NCI-H2171 treated with DMSO at 0.1 percent for 48 hours (cell line): ENCODE data around the gene SCYL2.
"Not testable (repeated sequence)": the region's sequence is repeated elsewhere in the genome, so short reads cannot be mapped to it uniquely, and the experiment has no call there.

Source experiments
- DNase-seq: peaks from one replicate; lab custom pipeline; 2025; lab: John Stamatoyannopoulos, UW

Gene SCYL2

GRCh38 chr12:100324498-100324897, 57.5 kb downstream of the SCYL2 start:
- no peak for DNase-seq

GRCh38 chr12:100326208-100326607, 59.2 kb downstream of the SCYL2 start:
- no peak for DNase-seq

GRCh38 chr12:100329800-100330199, 62.8 kb downstream of the SCYL2 start:
- DNase-seq: no peak

- DNase-seq: no peak
These were observed 64.9 kb downstream of the SCYL2 start for GRCh38 chr12:100331871-100332270.

GRCh38 chr12:100332852-100333251, 65.9 kb downstream of the SCYL2 start:
- DNase-seq: no peak

GRCh38 chr12:100337299-100337698, 70.3 kb downstream of the SCYL2 start:
- no peak for DNase-seq

GRCh38 chr12:100337727-100338126, 70.8 kb downstream of the SCYL2 start:
- no peak for DNase-seq

GRCh38 chr12:100339071-100339470, 72.1 kb downstream of the SCYL2 start:
- DNase-seq: no peak

GRCh38 chr12:100342897-100343296, 75.9 kb downstream of the SCYL2 start:
- DNase-seq: not testable (repeated sequence)

- not testable (repeated sequence) for DNase-seq
These were observed 77.4 kb downstream of the SCYL2 start for GRCh38 chr12:100344351-100344750.

GRCh38 chr12:100345020-100345767, 78.2 kb downstream of the SCYL2 start:
- DNase-seq: no peak

- DNase-seq: peak; percentile 59
These were observed 79.7 kb downstream of the SCYL2 start for GRCh38 chr12:100346660-100347059.

- DNase-seq: peak; percentile 71
These were observed 81.9 kb downstream of the SCYL2 start for GRCh38 chr12:100348657-100349454.

- DNase-seq: no peak
These were observed 89.8 kb downstream of the SCYL2 start, which contains the start of gene SLC17A8 for GRCh38 chr12:100356644-100357223. TSS of gene SLC17A8 (plus strand) at chr12:100357074. CDS start at chr12:100357392, 318 bp downstream.

- no peak for DNase-seq
These were observed 92.3 kb downstream of the SCYL2 start for GRCh38 chr12:100359248-100359647.

GRCh38 chr12:100359822-100360221, 92.8 kb downstream of the SCYL2 start:
- DNase-seq: no peak

- no peak for DNase-seq
These were observed 93.5 kb downstream of the SCYL2 start for GRCh38 chr12:100360450-100360849.

GRCh38 chr12:100364324-100364723, 97.3 kb downstream of the SCYL2 start:
- no peak for DNase-seq

GRCh38 chr12:100365411-100365810, 98.4 kb downstream of the SCYL2 start:
- DNase-seq: no peak

- peak; percentile 16 for DNase-seq
These were observed 101.1 kb downstream of the SCYL2 start for GRCh38 chr12:100368066-100368465.

- no peak for DNase-seq
These were observed 104.2 kb downstream of the SCYL2 start for GRCh38 chr12:100371146-100371545.

GRCh38 chr12:100372853-100373640, 106.1 kb downstream of the SCYL2 start:
- DNase-seq: no peak
